ENCODE measurements around the gene ROR1.

Gene ROR1

DNA sequence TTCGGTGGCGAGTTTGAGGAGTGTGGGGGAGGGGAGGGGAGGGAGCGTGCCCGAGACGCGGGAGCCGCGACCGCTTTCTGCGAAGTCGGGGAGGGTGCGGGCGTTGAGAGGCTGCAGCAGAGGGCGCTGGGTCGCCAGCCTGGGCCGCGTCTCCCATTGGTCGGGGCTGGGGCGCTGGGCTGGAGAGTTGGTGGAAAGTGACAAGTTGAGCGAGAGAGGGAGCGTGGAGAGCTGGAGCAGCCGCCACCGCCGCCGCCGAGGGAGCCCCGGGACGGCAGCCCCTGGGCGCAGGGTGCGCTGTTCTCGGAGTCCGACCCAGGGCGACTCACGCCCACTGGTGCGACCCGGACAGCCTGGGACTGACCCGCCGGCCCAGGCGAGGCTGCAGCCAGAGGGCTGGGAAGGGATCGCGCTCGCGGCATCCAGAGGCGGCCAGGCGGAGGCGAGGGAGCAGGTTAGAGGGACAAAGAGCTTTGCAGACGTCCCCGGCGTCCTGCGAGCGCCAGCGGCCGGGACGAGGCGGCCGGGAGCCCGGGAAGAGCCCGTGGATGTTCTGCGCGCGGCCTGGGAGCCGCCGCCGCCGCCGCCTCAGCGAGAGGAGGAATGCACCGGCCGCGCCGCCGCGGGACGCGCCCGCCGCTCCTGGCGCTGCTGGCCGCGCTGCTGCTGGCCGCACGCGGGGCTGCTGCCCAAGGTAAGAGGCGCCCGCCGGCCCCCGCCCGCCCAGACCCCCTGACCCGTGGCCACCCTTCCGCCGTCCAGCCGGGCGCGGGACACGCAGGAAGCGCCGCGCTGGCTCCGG is at the start of gene ROR1:
ROR1 (plus strand) TSS at position 203 of the 802 bp plus-strand sequence.
- DNase-seq: peak; percentile 57

- DNase-seq: no peak
Measured at GRCh38 chr1:63724375-63724899, 49.4 kb upstream of the ROR1 start.

- DNase-seq: no peak
Measured at GRCh38 chr1:63728611-63729226, 45.1 kb upstream of the ROR1 start.

DNA sequence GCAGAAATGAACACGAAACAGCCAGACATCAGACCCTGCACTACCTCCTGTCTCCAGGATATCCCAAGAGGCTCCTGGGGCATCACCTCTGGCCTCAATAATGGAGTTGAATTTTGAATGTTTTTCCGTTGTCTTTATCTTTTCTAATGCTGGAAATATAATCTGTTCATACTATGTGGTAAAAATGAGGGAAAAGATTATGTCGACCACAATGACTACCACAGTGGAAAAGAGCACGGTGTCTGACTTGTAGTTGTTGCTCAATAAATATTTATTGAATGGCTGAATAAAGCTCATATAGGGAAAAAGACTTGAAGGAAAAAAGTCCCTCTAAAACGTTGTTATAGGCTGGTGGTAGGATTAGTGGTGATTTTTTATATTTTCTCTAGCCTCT is 44.6 kb upstream of the ROR1 start:
- DNase-seq: no peak

DNA sequence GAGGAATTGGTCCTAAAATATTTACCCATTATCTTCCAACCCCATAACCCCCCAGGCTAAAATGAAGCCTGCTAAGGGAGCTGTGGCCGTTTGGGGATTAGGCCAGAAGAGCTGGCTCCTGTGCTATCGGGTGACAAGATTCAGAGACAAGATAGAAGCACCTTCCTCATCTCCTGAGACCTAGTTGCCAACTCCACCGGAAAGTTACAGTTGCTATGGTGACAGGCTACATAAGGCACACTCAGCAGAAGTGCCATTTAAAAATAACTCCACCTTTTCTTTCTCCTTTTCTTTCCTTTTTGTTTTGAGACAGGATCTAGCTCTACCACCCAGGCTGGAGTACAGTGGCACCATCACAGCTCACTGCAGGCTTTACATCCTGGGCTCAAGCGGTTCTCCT is 43.6 kb upstream of the ROR1 start:
- no peak for DNase-seq

- no peak for DNase-seq
Measured at GRCh38 chr1:63731117-63732043, 42.4 kb upstream of the ROR1 start.

DNA sequence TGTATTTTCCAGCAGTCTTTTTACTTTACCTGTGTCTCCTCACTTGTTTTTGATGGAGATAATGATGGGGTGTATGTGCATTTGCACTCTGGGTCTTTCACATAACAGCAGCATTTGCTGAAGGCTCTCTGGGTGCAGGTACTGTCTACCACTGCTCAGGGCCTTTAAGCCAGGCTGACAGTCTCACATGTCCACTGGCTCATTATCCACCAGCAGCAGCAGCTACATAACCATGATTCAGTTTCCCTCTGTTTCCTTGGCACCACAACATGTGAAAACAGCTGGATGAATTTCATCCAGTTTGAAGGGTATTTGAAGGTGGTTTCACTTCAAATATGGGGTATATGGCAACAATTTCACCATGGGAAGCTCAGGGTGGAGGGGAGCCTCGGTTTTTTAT is 41.2 kb upstream of the ROR1 start:
- no peak for DNase-seq

GRCh38 chr1:63738772-63739171 is 35.0 kb upstream of the ROR1 start:
- no peak for DNase-seq

- no peak for DNase-seq
Measured at GRCh38 chr1:63739452-63739851, 34.4 kb upstream of the ROR1 start.

DNA sequence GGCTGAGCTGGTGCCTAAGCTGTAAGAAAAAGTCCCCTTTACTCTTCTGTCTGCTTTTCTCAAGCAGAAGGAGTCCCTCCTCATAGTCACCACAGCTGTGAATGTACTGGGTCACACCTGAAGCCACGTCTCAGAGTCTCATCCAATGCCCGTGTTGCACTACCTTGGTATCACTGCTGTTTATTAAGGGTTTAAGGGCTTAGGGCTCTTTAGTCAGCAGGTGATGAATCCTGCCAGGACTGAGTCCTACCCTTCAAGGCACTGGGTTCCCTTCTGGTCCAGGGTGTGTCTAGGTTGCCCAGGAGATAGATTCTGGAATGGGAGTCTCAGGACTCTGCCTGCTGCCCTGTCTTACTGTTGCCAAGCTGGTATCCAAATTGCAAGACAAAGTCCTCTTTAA is 33.4 kb upstream of the ROR1 start:
- DNase-seq: no peak

DNA sequence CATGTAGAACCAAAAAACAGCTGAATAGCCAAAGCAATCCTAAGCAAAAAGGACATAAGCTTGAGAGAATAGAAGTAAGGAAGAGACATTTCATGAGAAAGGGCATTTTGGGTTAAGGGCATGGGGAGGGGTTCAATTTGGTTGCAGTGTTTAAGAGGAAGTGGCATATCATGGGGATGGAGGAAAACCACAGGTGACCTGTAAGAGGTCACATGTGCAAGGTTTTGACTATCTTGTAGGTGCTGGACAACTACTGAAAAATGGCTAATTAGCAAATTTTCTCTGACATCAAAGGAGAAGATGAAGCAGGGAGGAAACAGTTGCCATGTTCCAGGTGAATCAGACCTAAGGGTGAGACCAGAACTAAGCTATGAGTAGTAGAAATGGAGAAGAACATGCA is 31.3 kb upstream of the ROR1 start:
- no peak for DNase-seq

- no peak for DNase-seq
Measured at GRCh38 chr1:63743781-63744180, 30.0 kb upstream of the ROR1 start.

DNA sequence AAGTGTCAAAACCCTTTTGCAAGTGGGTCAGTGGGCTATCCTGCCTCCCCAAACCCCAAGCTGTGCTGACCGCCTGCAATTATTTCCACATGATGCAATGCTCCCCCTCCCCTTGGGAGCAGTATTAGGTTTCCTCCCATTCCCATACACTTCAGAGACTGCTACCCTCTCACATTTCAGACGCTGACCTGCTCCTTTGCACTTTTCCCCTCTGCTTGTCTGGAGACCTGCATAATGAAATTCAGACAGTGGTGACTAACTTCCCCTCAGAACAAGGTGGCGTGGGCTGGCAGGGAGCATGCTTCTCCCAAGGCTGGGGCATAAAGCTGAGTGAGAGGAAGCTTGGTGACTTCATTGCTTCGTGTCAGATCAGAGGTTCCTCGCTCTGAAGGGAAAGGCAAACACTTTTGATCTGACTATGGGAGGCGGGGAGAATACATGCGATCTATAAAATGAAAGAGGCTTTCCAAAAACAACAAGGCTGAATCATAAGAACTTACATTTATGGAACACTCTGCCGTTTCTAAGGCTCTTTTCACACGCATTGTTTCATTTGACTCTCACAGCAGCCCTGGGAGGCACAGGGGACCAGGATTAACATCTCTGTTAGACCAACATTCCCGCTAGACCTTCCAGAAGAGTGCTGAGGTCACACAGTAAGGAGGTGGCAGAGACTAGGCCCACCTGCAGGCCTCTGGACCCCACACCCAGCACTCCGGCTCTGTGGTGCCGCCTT is 27.5 kb upstream of the ROR1 start:
- no peak for DNase-seq

GRCh38 chr1:63747445-63747844 is 26.4 kb upstream of the ROR1 start:
- DNase-seq: no peak

DNA sequence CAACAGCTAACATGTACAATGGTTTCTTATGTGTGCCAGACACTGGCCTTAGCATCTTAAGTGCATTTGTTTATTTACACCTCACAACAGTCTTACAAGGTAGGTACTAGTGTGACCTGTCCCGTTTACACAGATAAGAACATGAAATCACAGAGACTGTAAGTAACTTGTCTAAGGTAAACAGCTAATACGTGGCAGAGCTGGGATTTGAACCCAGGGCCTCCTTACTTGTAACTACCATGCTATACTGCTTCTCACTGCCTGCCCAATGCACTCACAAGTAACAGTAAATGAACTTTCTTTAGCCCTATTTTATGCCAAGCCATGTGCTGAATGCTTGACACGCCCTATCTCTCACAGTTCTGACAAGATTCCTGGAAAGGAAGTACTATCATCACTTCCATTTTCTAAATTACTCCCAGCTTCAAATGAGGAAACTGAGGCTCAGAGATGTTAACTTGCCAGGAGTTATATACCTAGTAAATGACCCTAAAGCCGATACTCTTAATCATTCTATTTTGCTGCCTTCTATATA is 25.7 kb upstream of the ROR1 start:
- DNase-seq: no peak

DNA sequence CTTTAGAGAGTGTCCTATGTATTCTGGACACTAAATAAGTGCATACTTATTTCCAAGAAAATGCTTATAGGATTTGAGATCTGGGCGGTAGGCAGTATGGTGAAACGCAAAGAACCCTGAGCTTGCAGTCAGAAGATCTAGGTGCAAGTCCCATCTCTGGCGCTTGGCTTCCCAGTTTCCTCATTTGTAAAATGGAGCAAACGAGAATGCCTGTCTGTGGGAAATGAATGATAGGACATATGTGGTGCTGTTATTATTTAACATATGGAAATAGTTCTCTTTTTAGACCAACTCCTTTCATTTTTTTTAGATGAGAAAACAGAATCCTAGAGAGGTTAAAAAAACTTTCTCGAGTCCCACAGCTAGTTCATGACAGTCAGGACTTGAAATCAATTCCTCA is 25.2 kb upstream of the ROR1 start:
- no peak for DNase-seq

GRCh38 chr1:63750721-63751120 is 23.1 kb upstream of the ROR1 start:
- DNase-seq: no peak

DNA sequence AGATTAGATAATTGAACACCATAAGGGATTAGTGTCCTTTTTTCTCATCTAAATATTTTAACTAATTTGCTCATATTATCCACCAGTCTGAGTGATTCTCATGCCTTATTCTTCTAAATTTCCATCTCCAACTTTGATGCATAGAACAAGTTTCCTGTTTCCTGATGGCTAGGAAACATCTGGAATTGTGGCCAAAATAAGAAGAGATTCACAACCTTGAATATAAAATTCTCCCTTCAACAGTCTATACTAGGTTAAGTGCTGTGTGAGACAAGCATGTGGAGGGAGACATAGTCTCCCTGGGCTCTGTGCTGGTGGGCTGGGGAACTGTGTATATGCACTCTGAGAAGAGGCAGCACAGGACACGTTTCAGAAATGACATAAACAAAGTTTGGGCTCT is 21.6 kb upstream of the ROR1 start:
- DNase-seq: no peak

GRCh38 chr1:63753591-63753990 is 20.2 kb upstream of the ROR1 start:
- DNase-seq: no peak

DNA sequence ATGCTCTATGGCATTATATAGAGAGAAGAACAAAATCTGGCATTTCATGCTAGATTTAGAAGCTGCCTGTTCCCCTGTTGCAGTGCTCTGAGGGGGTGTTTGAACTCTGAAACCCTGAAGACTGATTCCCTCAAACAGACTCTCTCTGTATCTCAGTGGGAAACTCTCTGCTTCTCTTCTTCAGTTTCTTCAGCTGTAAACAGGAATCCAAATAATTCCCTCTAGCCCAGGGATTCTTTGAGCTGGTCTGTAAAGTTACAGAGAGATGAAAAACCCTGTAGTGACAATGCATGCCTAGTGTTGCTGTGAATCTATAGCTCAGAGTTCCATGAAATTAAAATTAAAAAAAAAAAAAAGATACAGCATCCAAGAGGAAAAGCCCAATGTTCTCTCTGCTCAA is 17.0 kb upstream of the ROR1 start:
- no peak for DNase-seq

DNA sequence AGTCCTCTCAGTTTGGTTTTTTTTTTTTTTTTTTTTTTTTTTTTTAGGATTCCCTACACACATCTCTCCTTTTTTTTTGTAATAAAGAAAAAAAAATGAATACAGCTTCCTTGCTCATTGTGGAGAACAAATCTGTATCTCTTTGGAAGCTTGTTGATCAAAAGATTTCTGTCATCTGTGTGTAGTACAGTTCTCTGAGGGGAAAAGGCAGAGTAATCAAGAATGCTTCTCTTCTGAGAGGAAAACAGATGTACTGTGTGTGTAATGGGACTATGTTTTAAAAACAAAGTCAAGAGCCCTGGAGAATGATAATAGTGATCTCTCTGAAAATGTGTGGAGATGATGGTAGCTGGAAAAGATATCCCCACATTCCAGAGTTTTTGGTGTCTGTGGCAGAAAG is 16.5 kb upstream of the ROR1 start:
- no peak for DNase-seq

GRCh38 chr1:63758791-63759190 is 15.0 kb upstream of the ROR1 start:
- DNase-seq: peak; percentile 20

Data from NCI-H2227 treated with DMSO at 0.1 percent for 48 hours (cell line).